Loucy (cell line): ENCODE data around the gene OR2W3.

ENCODE experiments used
- CTCF ChIP-seq: fragments of 200-600 bp; sonication (generic); conservative IDR thresholded peaks from 2 replicates; pipeline ENCODE4 v1.5.1; 2014; ENCODE audit warnings: mild to moderate bottlenecking, antibody characterized with exemption, low read length
- EZH2phosphoT487 ChIP-seq: fragments of 200-600 bp; IDR thresholded peaks from 2 replicates; pipeline ENCODE4 v1.6.1; 2018; ENCODE audit warnings: antibody characterized with exemption, mild to moderate bottlenecking, moderate library complexity, borderline replicate concordance

DNA sequence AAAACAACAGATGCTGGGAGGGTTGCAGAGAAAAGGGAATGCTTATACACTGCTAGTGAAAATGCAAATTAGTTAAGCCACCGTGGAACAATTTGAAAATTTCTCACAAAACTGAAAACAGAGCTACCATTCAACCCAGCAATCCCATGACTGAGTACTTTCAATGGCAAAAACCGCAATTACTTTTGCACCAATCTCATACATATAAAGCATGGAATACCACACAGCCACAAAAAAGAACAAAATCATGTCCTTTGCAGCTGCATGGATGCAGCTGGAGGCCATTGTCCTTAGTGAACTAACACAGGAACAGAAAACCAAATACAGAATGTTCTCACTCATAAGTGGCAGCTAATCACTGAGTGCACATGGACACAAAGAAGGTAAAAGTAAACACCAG, 18.4 kb downstream of the OR2W3 start:
- no peak for TF ChIP-seq CTCF
- no peak for TF ChIP-seq EZH2phosphoT487
